ENCODE data around the gene AFG1L. TPM values are rescaled to one million over a fixed set of nuclear protein-coding genes. Genes with fewer than 3 reads are reported as not detected.

The AFG1L gene
- total RNA-seq, 1 experiment from 2014 or later = 7.9 TPM

- TF ChIP-seq E2F5 (CRISPR knock-in tag; IDR thresholded peaks at IDR 0.05) = no peak
Observed at GRCh38 chr6:108441141-108441540, 146.3 kb downstream of the AFG1L start (continued).

GRCh38 chr6:108442770-108443520 lies 148.1 kb downstream of the AFG1L start:
- Mint-ChIP-seq H3K9me3 (no peaks in the 10 kb centered on the region), H3K27ac (no peak overlapping the region), H3K36me3 (no peaks in the 10 kb centered on the region), H3K4me3 (no peak overlapping the region), H3K27me3 (ENCODE audit: low read depth) (no peaks in the 10 kb centered on the region), H3K4me1 (no peaks in the 10 kb centered on the region)
- no peak for DNase-seq (ENCODE audit: low spot score)
- CTCF ChIA-PET = interaction anchor here (1.4 kb wide), 1 partner anchor 49 kb away, joined by 3 read pairs; no protein-coding TSS in a partner anchor
- TF ChIP-seq TP53 (CRISPR knock-in tag; IDR thresholded peaks at IDR 0.05) (no peak), ATF3 (CRISPR knock-in tag; conservative IDR thresholded peaks at IDR 0.05) (no peak), ZNF121 (CRISPR knock-in tag; IDR thresholded peaks at IDR 0.05) (no peak), NR3C1 (CRISPR knock-in tag; conservative IDR thresholded peaks at IDR 0.05; ENCODE audit: low read depth) (no peak), MXD4 (CRISPR knock-in tag; IDR thresholded peaks at IDR 0.05; ENCODE audit: borderline replicate concordance) (no peak), RORB (CRISPR knock-in tag; IDR thresholded peaks at IDR 0.05) (no peak), CREM (CRISPR knock-in tag; IDR thresholded peaks at IDR 0.05) (no peak), E2F4 (CRISPR knock-in tag; IDR thresholded peaks at IDR 0.05; ENCODE audit: borderline replicate concordance, low read depth) (no peak)
- POLR2A ChIA-PET = no interaction called here
- no peak for ATAC-seq

GRCh38 chr6:108446629-108447150 lies 151.8 kb downstream of the AFG1L start:
- ChIA-PET POLR2A (no interaction called here), CTCF (no interaction called here)
- H3K27ac Mint-ChIP-seq = no peak overlapping the region
- no peaks in the 10 kb centered on the region for H3K36me3 Mint-ChIP-seq
- no peak for ATAC-seq
- H3K4me1 Mint-ChIP-seq = no peaks in the 10 kb centered on the region
- H3K4me3 Mint-ChIP-seq = no peak overlapping the region
- DNase-seq (ENCODE audit: low spot score) = no peak
- no peaks in the 10 kb centered on the region for H3K9me3 Mint-ChIP-seq
- no peaks in the 10 kb centered on the region for H3K27me3 Mint-ChIP-seq (ENCODE audit: low read depth)
- TF ChIP-seq ATF6 (CRISPR knock-in tag; IDR thresholded peaks at IDR 0.05) = no peak
- TF ChIP-seq MYBL2 (CRISPR knock-in tag; IDR thresholded peaks at IDR 0.05) = no peak
- no peak for TF ChIP-seq ESRRA (CRISPR knock-in tag; IDR thresholded peaks at IDR 0.05; ENCODE audit: borderline replicate concordance)
- TF ChIP-seq ZNF425 (CRISPR knock-in tag; conservative IDR thresholded peaks at IDR 0.05) = no peak
- TF ChIP-seq HMGXB4 (CRISPR knock-in tag; IDR thresholded peaks at IDR 0.05) = no peak
- TF ChIP-seq SMAD4 (CRISPR knock-in tag; IDR thresholded peaks at IDR 0.05) = no peak
- no peak for TF ChIP-seq ZSCAN18 (CRISPR knock-in tag; IDR thresholded peaks at IDR 0.05)
- no peak for TF ChIP-seq ZNF416 (CRISPR knock-in tag; IDR thresholded peaks at IDR 0.05)
- TF ChIP-seq ZNF532 (CRISPR knock-in tag; IDR thresholded peaks at IDR 0.05; ENCODE audit: borderline replicate concordance) = no peak
